ENCODE data around the gene FOXN3.

DNA sequence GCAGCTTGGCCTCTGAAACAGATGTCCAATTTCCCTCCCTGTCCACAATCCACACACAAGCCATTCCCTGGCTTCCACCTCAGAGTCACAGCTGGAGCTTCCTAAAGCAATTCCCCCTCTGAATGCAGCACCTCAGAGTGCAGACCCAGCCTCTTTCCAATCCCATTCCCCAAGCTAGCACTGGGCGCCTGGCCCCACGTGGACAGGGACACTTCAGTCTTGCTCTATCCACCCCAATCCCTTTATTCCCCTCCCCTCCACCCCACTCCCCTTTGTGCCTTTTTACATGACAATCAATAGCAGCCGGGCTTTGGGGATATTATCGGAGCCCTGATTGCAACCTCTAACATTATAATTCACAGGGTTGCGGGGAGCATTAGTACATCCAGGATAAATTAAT is 300.0 kb downstream of the FOXN3 start:
- TF ChIP-seq NFRKB (IDR thresholded peaks at IDR 0.05) (no peak), BHLHE40 (IDR thresholded peaks at IDR 0.05; ENCODE audit: borderline replicate concordance) (no peak), ARNT (IDR thresholded peaks at IDR 0.05) (no peak), FOXM1 (IDR thresholded peaks at IDR 0.05; ENCODE audit: borderline replicate concordance) (no peak), SUZ12 (IDR thresholded peaks at IDR 0.05) (no peak), FOXK2 (IDR thresholded peaks at IDR 0.05) (no peak), SP1 (IDR thresholded peaks at IDR 0.05) (no peak), FOXA1 (IDR thresholded peaks at IDR 0.05) (no peak)
